DND-41 (cell line): ENCODE measurements around the gene RPS6KA6.
A peak's percentile ranks its signal among the peaks of the same experiment; 100 is the strongest.

Source experiments
- EZH2 ChIP-seq: IDR thresholded peaks from 3 replicates; pipeline ENCODE4 v1.6.1; 2012; ENCODE audit warnings: borderline replicate concordance, low read depth, mild to moderate bottlenecking, moderate library complexity, low read length, inconsistent platforms; ENCODE audit not compliant: severe bottlenecking
- TF ChIP-seq, protein P1 (sequence below): IDR thresholded peaks from 2 replicates; pipeline ENCODE4 v1.5.1; 2012; ENCODE audit warnings: borderline replicate concordance, low read length, moderate library complexity, mild to moderate bottlenecking; ENCODE audit not compliant: poor library complexity, severe bottlenecking; ENCODE audit errors: extremely low read depth

- TF ChIP-seq, protein P1, sequence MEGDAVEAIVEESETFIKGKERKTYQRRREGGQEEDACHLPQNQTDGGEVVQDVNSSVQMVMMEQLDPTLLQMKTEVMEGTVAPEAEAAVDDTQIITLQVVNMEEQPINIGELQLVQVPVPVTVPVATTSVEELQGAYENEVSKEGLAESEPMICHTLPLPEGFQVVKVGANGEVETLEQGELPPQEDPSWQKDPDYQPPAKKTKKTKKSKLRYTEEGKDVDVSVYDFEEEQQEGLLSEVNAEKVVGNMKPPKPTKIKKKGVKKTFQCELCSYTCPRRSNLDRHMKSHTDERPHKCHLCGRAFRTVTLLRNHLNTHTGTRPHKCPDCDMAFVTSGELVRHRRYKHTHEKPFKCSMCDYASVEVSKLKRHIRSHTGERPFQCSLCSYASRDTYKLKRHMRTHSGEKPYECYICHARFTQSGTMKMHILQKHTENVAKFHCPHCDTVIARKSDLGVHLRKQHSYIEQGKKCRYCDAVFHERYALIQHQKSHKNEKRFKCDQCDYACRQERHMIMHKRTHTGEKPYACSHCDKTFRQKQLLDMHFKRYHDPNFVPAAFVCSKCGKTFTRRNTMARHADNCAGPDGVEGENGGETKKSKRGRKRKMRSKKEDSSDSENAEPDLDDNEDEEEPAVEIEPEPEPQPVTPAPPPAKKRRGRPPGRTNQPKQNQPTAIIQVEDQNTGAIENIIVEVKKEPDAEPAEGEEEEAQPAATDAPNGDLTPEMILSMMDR: peak; percentile 73
- no peak for TF ChIP-seq EZH2
These were observed 141.5 kb downstream of the RPS6KA6 start for GRCh38 chrX:84046403-84046984.
